HG02943 (cell line): ENCODE data around the gene DLX2.
"Not testable (repeated sequence)": the region's sequence is repeated elsewhere in the genome, so short reads cannot be mapped to it uniquely, and the experiment has no call there.

Experiments used
- ATAC-seq: cut with Tn5 transposase; IDR thresholded peaks from one replicate; pipeline ENCODE4 v1.9.1; 2021; ENCODE audit warnings: mild to moderate bottlenecking, low read depth, moderate library complexity; ENCODE audit not compliant: unreplicated experiment

DLX2 gene

DNA sequence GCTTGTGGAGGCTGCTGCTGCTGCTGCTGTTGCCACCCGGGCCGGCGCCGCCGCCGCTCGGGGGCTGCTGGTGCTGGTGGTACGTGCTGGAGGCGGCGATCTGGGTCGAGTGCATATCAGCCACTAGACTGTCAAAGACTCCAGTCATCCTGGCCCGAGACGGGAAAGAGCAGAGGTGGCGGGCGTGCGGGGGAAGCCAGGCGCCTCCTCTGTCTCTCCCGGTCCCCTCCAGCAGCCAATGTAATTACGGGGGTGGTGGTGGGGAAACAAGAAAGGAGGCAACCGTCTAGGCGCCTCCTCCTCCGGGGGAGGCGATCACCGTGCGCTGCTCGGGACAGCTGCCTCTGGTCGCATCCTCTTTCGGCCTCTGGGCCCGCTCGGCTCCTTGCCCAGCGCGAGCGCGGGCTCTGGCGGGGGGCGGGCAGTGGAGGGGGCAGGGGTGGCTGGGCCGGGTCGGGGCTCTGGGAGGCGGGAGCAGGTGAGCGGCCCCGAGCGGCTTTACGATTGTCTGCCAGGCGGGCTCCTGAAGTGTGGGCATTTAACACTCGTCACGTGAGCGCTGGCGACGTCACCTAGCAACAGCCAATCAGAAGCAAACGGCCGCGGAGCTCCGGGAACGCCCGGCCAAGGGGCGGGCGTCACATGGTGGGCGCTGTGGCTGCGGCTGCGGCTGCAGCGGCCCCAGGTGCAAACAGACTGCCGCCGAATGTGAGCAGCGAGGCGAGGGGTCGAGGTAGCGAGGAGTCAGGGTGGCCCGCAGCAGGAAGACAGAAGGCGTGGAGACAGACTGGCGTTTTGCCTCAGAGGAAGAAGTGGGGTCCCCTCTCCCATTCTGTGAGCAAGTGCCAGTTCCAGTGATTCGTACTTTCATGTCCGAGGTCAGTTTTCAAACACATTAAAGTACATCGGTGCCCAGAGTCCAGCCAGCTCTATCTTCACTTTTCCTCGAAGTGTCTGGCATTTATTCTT, at the start of gene DLX2:
DLX2 (minus strand) TSS at position 510 of the 969 bp plus-strand sequence; CDS start at position 148, 362 bp downstream.
- ATAC-seq, result peak; percentile 70

DNA sequence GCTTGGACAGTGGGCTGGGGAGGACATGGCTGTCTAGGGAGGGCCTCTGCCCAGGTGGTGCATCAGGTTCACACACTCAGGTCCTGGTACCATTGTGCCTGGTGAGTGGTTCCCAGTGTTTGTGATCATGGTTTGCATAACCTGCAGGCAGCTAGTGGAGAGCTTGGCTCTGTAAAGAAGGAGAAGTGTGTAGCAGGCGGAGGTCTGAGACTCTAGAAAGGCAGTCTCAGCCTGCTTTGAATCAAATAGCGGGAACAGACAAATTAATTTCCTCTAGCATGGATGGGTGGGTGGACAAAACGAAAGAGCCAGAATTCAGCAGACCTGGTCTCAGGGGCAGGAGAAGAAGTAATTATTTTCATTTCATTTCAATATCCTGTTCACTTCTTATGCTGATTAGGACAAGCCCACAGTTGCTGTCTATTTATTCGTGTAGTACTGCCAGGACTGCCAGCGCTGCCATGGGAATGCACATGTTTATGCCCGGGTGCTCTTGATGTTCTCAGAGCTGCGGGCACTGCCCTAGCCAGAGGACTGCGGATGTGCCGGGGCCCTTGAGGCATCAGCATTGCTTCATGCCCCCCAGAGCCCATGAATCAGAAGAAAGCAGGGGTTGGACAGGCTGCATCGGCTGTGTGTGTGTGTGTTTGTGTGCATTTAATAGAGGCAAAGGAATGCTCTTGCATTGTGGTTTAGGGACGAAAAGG, 45.4 kb upstream of the DLX2 start:
- no peak for ATAC-seq

DNA sequence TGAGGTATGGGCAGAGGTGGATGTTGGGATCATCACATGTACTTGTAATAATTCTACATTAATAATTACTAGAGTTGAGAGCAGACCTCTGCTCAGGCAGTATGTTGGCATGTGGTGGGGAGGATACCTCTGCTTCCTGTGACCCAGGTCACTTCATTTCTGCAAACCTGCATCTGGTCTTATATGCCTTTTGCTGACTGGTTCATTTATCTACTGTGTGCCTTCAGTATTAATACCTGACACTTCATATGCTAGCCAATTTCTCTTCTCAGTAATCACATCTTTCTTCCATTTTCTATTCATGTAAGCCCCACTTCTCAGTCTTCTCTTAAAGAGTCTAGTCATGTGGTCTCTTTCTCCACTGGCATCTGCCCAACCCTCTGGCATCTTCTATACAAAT, 41.1 kb upstream of the DLX2 start:
- ATAC-seq, result no peak

DNA sequence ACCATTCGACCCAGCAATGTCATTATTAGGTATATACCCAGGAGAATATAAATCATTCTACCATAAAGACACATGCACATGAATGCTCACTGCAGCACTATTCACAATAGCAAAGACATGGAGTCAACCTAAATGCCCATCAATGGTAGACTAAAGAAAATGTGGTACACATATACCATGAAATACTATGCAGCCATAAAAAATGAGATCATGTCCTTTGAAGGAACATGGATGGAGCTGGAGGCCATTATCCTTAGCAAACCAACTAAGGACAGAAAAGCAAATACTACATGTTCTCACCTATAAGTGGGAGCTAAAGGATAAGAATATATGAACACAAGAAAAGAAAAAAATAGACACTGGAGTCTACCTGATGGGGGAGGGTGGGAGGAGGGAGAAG, 36.0 kb upstream of the DLX2 start:
- ATAC-seq, result not testable (repeated sequence)

DNA sequence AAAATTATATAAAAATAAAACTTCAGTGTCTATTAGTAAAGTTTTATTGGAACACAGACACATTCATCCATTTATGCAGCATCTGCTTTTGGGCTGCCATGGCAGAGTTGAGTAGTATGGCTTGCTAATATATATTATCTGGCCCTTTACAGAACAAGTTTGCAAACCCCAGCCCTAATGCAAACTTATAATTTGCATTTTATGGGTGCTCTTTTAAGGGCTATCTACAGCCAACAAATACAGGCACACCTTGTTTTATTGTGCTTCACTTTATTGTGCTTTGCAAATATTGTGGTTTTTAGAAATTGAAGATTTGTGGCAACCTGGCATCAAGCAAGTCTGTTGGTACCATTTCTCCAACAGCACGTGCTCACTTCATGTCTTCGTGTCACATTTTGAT, 35.2 kb upstream of the DLX2 start:
- ATAC-seq, result no peak

DNA sequence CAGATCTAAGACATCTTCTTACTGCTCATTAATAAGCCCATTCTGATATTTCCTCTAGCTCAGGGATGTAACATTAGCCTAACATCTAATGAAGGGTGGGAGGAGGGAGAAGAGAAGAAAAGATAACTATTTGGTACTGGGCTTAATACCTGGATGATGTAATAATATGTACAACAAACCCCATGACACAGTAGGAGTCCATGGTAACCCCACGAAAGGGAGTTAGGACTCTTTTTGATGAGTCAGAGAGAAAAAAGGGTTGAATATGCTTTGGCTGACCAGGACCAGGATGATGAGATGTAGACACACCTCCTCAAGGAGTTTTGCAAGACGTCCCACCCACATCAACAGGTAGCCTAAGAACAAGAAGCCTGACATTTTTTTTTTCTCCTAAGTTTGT, 34.4 kb upstream of the DLX2 start:
- ATAC-seq, result no peak

DNA sequence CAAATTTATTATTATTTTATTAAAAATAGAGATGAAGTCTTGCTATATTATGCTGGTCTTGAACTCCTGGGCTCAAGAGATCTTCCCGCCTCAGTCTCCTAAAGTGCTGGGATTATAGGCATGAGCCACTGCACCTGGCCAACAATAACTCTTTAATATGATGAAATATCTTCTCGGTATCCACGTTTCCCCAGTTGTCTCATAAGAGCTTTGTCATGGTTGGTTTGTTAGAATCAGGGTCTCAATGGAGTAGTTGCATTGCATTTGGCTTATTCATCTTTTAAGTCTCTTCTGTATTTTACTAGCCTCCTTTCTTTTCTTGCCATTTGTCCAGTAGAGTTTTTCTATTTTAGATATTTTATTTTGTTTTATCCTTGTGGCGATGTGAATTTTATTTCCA, 32.7 kb upstream of the DLX2 start:
- no peak for ATAC-seq

DNA sequence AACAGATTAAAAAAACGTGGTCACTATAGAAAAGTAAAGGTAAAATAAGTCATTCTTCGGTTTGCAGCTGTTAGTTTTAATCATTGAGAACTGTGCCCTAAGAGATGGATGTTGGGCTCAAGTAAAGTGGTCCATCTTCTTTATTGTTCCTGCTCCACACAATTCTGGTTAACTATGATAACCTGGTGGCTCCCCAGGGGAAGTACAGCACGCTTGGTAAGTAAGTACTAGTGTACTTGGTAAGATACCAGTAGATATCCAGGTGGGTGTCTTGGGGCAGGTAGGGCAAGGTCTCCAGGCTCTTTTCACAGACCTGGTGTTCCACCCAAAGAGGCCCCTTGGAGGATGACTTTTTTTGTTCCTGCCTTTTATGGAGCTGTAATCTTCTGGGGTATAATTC, 31.6 kb upstream of the DLX2 start:
- ATAC-seq, result no peak

DNA sequence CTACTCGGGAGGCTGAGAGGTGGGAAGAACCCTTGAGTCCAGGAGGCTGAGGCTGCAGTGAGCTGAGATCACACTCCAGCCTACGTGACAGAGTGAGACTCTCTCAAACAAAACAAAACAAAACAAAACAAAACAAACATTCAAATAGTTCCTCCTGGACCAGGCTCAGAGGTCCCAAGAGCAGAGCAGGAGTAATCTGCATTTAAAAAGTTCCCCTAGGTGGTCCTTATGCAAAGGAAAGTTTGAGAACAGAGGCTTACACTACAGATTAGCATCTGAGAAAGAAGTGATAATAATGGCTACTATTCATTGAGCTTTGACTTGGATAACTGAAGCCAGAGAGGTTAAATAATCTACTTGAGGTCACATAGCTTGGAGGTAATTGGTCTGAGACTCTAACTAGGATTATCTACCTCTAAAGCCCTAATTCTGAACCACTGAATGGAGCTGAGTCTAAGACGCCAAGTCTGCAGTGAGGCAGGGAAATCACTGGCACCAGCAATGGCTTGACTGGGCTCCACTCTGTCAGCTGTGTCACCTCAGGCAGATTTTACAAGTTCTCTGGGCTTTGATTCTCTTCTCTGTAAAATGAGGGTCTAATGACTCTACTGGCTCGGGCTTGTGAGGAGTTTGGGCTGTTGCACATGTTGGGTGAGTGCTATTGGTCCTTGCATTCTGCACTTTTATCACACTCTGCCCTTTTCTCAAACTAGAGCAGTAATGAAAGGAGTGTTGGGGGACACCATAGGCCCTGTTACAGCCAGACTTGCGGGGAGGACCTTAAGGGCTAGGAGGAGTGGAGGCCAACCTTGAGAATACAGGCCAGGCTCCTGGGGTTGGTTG, 29.2 kb upstream of the DLX2 start:
- no peak for ATAC-seq

DNA sequence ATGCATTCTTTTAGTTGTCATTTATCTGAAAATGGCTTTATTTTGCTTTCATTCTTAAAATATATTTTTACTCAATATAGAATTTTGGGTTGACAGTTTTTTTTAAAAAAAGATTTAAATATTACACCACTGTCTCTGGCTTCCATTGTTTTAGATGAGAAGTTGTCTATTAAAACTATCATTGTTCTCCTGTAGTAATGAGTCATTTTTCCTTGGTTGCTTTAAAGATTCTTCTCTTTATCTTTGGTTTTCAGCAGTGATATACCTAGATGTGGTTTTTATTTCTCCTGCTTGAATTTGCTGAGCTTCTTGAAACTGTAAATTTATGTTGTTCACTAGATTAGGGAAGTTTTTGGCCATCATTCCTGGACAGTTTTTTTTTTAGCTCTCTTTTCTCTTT, 26.7 kb upstream of the DLX2 start:
- ATAC-seq, result no peak

DNA sequence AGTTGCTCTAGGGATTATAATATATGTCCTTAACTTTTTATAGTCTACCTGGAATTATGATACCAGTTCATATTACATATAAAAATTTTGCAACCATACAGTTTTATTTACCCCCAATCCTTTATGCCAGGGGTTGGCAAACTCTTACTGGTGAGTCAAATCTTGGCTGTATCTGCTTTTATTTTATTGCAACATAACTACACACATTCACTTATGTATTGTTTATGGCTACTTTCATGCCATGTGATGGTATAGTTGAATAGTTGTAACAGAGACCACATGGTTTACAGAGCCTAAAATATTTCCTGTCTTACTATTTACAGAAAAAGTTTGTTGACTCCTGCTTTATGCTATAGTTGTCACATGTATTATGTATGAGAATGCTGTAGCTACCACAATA, 25.8 kb upstream of the DLX2 start:
- ATAC-seq, result no peak

DNA sequence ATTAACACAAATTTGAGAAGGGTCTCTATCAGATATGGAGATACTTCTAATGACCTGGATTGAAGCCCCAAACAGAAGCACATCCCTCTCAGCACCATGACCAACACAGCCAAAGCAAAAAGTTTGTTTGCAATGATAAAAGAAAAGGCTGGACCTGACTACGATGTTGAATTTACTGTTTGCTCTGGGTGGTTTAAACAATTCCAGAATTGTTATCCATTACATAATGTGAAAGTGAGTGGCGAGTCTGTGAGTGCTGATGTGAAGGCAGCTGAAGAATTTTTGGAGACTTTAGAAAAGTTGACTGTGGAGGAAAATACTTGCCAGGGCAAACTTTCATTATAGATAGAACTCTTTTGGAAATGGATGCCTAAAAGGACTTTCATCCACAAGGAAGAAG, 17.4 kb upstream of the DLX2 start:
- no peak for ATAC-seq

DNA sequence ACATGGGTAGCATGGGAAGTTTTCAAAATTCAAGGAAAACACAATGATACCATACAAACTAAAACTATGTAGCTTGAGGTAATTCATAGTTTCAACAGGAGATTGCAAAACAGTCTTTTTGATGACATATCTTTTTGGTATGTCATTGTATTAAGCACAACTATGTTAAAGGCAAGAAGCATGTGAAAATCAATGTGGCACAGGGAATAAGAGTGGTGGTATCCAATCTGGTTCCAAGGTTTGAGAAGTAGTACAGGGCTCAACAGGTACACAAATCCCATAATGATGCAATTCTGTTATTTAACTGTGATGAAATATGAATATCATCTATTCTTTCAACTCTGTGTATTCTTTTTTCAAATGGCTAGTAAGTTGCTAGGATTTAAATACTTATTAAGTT, 16.4 kb upstream of the DLX2 start:
- no peak for ATAC-seq

DNA sequence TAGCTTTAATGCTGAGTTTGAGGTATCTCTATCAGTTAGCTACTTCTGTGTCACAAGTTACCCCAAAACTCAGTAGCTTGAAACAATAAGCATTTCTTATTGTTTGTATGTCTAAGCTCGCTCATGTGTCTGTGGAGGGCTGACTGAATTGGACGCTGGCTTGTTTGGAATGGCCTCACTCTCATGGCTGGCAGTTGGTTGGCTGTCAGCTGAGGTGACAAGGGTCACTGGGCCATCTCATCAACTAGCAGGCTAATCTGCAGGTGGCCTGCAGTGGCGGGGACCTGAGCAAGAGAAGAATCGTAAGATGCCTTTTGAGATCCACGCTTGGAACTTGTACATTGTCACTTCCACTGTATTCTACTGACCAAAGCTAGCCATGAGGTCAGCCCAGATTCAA, 13.4 kb upstream of the DLX2 start:
- no peak for ATAC-seq

DNA sequence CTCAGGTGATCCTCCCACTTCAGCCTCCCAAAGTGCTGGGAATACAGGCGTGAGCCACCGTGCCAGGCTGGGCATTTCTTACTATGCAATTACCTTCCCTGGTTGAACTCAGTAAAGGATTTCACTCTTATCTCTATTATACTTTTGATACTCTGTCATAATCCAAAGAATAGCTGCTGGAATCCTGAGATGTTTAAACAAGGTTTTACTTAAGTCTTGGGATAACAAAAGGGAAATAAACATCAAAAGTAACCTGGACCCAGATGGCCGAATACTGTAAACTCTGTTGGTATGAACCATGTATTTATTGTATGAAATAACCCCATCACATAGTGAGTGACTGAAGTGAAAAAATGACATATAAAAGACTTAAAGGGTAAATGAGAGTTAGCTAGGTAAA, 11.9 kb upstream of the DLX2 start:
- ATAC-seq, result no peak

DNA sequence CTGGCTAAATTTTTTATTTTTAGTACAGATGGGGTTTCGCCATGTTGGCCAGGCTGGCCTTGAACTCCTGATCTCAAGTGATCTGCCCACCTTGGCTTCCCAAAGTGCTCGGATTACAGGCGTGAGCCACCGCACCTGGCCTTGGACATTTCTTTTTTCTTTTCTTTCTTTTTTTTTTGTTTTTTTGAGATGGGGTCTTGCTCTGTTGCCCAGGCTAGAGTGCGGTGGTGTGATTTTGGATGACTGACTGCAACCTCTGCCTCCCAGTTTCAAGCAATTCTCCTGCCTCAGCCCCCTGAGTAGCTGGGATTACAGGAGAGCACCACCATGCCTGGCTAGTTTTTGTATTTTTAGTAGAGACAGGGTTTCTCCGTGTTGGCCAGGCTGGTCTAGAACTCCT, 11.5 kb upstream of the DLX2 start:
- ATAC-seq, result not testable (repeated sequence)

DNA sequence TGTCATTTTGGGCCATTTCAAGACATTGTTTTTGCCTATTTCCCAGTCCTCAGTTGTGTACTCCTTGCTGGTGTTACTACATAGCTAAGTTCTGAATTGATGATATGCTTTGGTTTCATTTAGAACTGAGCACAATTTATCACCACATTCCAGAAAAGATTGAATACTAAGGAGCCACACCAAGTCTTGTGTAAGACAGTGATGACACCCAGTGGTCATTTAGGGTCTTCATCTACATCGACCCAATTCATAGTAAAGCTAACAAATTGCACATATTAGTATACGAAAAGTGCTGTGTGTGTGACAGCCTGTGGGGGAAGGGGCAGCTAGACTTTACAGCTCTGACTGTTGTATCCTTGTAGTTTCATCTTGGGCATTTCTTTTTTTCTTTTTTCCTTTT, 10.9 kb upstream of the DLX2 start:
- no peak for ATAC-seq

DNA sequence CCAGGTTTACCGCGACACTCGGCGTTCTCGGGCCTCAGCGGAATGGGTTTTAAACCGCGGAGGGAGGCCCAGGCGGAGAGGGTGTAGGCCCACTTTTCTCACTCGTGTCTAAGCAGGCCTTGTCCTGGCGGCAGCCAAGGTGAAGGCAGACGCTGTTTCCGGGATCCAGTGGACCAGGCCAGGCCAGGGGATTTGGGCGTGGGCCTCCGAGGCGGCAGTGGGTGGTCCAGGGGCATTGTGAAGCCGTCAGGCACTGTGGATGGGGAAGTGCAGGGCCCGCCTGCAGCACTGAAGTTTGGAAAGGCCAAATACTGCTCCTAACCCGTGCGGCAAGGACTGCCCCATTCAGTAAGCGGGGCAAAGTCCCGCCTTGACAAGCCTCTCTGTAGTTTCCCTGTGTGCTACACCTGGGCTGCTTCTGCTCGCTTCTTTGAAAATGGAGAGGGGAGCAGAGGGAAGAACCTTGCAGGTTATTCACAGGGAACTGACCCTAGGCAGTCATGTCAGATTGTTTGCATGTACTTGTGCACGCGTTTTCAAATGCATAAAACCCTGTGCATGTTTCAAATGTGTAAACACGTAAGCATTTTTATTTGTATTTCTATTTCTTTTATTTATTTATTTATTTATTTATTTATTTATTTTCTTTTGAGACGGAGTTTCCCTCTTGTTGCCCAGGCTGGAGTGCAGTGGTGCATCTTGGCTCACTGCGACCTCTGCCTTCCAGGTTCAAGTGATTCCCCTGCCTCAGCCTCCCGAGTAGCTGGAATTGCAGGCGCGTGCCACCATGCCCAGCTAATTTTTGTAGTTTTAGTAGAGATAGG, 7.5 kb upstream of the DLX2 start:
- no peak for ATAC-seq

DNA sequence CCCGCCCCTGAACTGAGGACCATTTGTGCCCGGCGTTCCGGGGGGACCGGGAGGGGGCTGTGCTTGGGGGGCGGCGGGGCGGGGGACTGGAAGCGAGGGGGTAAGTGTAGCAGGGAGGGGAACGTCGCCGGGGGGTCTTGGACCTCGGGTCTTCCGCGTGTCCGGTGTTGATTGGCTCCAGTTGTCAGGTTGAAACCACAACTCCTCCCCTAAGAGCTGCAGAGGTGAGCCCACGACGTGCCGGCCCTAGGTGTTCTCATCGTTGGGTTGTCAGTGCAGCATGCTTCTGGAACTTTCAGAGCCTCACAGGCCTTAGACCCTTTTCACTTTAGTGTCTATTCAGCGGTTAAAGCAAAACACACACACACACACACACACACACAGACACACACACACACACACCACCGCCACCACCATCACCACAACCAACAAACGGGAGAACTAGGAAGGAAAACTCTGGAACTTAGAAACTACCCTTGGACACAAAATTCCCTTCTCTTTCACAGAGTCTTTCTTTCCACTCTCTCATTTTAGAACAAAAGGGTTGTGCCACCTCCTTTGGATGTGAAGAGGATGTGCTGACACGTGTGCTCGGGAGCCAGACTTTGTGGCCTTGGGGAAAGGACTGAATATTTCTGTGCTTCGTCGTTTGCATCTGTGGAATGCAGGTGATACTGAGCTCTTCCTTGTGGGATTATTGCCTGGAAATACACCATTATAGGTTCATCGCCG, 6.7 kb upstream of the DLX2 start:
- no peak for ATAC-seq

DNA sequence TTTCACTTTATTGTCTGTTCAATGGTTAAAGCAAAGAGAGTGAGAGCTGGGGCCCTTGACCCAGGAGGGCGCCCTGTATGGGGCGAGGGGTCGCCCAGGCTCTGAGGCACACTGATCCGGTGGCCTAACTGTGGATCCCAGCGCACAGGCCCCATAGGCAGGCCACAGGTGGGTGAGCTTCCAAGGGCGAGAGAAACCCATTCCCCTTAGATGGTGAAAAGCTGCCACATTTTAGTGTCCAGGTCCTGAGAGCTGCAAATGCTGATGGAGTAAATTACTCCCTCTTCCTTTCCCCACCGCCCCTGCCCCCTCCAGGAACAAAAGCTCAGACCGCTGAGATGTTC, 5.9 kb upstream of the DLX2 start:
- ATAC-seq, result no peak
